Thoracic aorta (tissue), 2 donors: ENCODE measurements around the gene SCYGR2. TPM values are rescaled to one million over a fixed set of nuclear protein-coding genes. Genes with fewer than 3 reads are reported as not detected.

ENCODE experiments used
- ATAC-seq: fragments of 150-250 bp; one replicate; pipeline ENCODE4 v1.8.0; 2017; ENCODE audit warnings: low read depth; ENCODE audit not compliant: insufficient number of reproducible peaks, low FRiP score
- DNase-seq: peaks from one replicate; pipeline ENCODE4 v3.0.0-alpha.2; 2020; ENCODE audit warnings: low spot score
- H3K27ac ChIP-seq, 2 donors: fragments of 200-600 bp; sonication (generic); 1 replicate in 1 of 2; 2 replicates in 1 of 2; pipeline ENCODE4 v1.5.1; 2016; ENCODE audit warnings: mild to moderate bottlenecking in 2 of 2, moderate library complexity in 2 of 2
- H3K27me3 ChIP-seq: fragments of 200-600 bp; sonication (generic); replicated peaks from 2 replicates; pipeline ENCODE4 v1.6.0; 2016; ENCODE audit warnings: mild to moderate bottlenecking; ENCODE audit not compliant: insufficient read depth
- H3K36me3 ChIP-seq: fragments of 200-600 bp; sonication (generic); one replicate; pipeline ENCODE4 v1.5.1; 2016
- H3K4me1 ChIP-seq, 2 donors: fragments of 200-600 bp; sonication (generic); 1 replicate in 1 of 2; 2 replicates in 1 of 2; pipeline versions ENCODE4 v1.5.1 to v1.6.0; 2016; ENCODE audit warnings: low read depth in 2 of 2, mild to moderate bottlenecking in 1 of 2; ENCODE audit not compliant: control insufficient read depth in 1 of 2
- H3K4me3 ChIP-seq: fragments of 200-600 bp; sonication (generic); 2 replicates; pipeline ENCODE4 v1.5.1; 2016; ENCODE audit warnings: mild to moderate bottlenecking
- H3K9me3 ChIP-seq: fragments of 200-600 bp; sonication (generic); 2 replicates; pipeline ENCODE4 v1.5.1; 2016
- total RNA-seq, 2 donors: library from RNA; depleted of rRNA; stranded (reverse); fragments of >200 nt; gene quantifications; one replicate each; pipeline versions ENCODE4 v1.1.0 to v1.2.3, GENCODE V29; 2016
- TF ChIP-seq, protein P1 (sequence below): fragments of 200-600 bp; sonication (generic); IDR thresholded peaks from one replicate; pipeline ENCODE4 v1.5.1; 2019; ENCODE audit warnings: antibody characterized with exemption

SCYGR2 gene
- total RNA-seq, 2 donors from 2014 or later = not detected

- Histone ChIP-seq H3K4me1 (no peaks in the 10 kb centered on the region), H3K27me3 (no peaks in the 10 kb centered on the region), H3K27ac (no peak overlapping the region), H3K36me3 (no peaks in the 10 kb centered on the region), H3K4me3 (no peak overlapping the region), H3K9me3 (no peaks in the 10 kb centered on the region)
- ATAC-seq = no peak
- TF ChIP-seq, protein P1, sequence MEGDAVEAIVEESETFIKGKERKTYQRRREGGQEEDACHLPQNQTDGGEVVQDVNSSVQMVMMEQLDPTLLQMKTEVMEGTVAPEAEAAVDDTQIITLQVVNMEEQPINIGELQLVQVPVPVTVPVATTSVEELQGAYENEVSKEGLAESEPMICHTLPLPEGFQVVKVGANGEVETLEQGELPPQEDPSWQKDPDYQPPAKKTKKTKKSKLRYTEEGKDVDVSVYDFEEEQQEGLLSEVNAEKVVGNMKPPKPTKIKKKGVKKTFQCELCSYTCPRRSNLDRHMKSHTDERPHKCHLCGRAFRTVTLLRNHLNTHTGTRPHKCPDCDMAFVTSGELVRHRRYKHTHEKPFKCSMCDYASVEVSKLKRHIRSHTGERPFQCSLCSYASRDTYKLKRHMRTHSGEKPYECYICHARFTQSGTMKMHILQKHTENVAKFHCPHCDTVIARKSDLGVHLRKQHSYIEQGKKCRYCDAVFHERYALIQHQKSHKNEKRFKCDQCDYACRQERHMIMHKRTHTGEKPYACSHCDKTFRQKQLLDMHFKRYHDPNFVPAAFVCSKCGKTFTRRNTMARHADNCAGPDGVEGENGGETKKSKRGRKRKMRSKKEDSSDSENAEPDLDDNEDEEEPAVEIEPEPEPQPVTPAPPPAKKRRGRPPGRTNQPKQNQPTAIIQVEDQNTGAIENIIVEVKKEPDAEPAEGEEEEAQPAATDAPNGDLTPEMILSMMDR = no peak
- no peak for DNase-seq
These were observed 28.1 kb upstream of the SCYGR2 start for GRCh38 chr2:227570615-227571014.

DNA sequence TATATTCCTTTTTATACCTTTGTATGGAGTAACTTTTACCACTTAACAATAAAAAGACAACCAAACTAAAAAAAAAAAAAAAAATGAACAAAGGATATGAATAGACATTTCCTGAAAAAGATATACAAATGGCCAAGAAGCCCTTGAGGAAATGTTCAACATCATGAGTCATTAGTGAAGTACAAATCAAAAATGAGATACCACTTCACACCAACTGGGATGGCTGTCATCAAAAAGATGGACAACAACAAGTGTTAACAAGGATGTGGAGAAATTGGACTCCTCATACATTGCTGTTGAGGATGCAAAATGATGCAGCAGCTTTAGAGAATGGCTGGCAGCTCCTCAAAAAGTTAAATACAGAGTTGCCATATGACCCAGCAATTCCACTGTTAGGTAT, 22.6 kb upstream of the SCYGR2 start:
- no peaks in the 10 kb centered on the region for H3K9me3 ChIP-seq
- H3K4me1 ChIP-seq = no peaks in the 10 kb centered on the region
- H3K27ac ChIP-seq = no peak overlapping the region
- no peaks in the 10 kb centered on the region for H3K36me3 ChIP-seq
- TF ChIP-seq, protein P1 = no peak
- ATAC-seq = no peak
- no peak overlapping the region for H3K4me3 ChIP-seq
- no peak for DNase-seq
- no peaks in the 10 kb centered on the region for H3K27me3 ChIP-seq

GRCh38 chr2:227576812-227577211, 21.9 kb upstream of the SCYGR2 start:
- Histone ChIP-seq H3K36me3 (no peaks in the 10 kb centered on the region), H3K9me3 (no peaks in the 10 kb centered on the region), H3K4me1 (no peaks in the 10 kb centered on the region), H3K27me3 (no peaks in the 10 kb centered on the region), H3K27ac (no peak overlapping the region), H3K4me3 (no peak overlapping the region)
- DNase-seq (no peak), ATAC-seq (no peak)
- TF ChIP-seq, protein P1 = no peak

GRCh38 chr2:227577555-227577954, 21.1 kb upstream of the SCYGR2 start:
- H3K27me3 ChIP-seq = no peaks in the 10 kb centered on the region
- no peak for DNase-seq
- H3K9me3 ChIP-seq = peaks cover 4% of the 10 kb centered on the region
- H3K27ac ChIP-seq = no peak overlapping the region
- H3K4me3 ChIP-seq = no peak overlapping the region
- no peaks in the 10 kb centered on the region for H3K4me1 ChIP-seq
- no peak for ATAC-seq
- TF ChIP-seq, protein P1 = no peak
- H3K36me3 ChIP-seq = no peaks in the 10 kb centered on the region

DNA sequence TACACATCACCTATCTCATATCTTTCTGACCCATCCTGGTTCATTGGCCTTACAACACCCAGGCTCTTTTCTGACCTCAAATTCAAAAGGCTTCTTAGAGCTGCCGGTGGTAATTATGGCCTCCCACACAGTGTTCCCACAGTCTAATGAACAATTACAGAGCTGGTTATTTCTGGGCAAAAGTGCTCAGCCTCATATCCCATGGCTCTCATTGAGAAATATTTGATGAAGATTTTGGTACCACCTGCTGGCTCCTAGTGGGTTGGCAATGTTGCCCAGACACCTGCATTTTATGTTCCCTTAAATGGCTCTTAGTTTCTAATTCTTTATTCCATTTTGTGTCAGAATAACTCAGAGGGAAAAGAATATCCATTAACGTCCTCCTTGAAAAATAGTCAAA, 20.1 kb upstream of the SCYGR2 start:
- Histone ChIP-seq H3K4me1 (no peaks in the 10 kb centered on the region), H3K4me3 (no peak overlapping the region), H3K9me3 (peaks cover 11% of the 10 kb centered on the region), H3K27ac (no peak overlapping the region), H3K36me3 (no peaks in the 10 kb centered on the region), H3K27me3 (no peaks in the 10 kb centered on the region)
- DNase-seq (no peak), ATAC-seq (no peak)
- TF ChIP-seq, protein P1 = no peak
